H9 (cell line): Measurements from ENCODE around the gene GRIN2A. TPM values are rescaled to one million over a fixed set of nuclear protein-coding genes. Genes with fewer than 3 reads are reported as not detected.

ENCODE experiments used
- DNase-seq: peaks from one replicate; pipeline ENCODE4 v3.0.0-alpha.2; 2017
- H2AFZ ChIP-seq: one replicate; pipeline ENCODE4 v1.6.1; 2013; ENCODE audit warnings: mild to moderate bottlenecking, low read length, control low read depth, moderate library complexity
- H2AK5ac ChIP-seq: 2 replicates; pipeline ENCODE4 v1.6.1; 2013; ENCODE audit warnings: low read length, control low read depth, mixed read lengths; ENCODE audit not compliant: insufficient read length
- H2BK120ac ChIP-seq: one replicate; pipeline ENCODE4 v1.6.1; 2013; ENCODE audit warnings: low read depth, mild to moderate bottlenecking, low read length, control low read depth, inconsistent platforms; ENCODE audit not compliant: poor library complexity, severe bottlenecking
- H2BK12ac ChIP-seq: 2 replicates; pipeline ENCODE4 v1.6.1; 2013; ENCODE audit warnings: low read length, control low read depth, mixed read lengths, low read depth; ENCODE audit not compliant: insufficient read length
- H2BK15ac ChIP-seq: 2 replicates; pipeline ENCODE4 v1.6.1; 2013; ENCODE audit warnings: low read depth, low read length, control low read depth
- H2BK20ac ChIP-seq: one replicate; pipeline ENCODE4 v1.6.1; 2013; ENCODE audit warnings: low read depth, mild to moderate bottlenecking, low read length, control low read depth, inconsistent platforms; ENCODE audit not compliant: poor library complexity, severe bottlenecking
- H2BK5ac ChIP-seq: 2 replicates; pipeline ENCODE4 v1.6.1; 2013; ENCODE audit warnings: low read length, control low read depth, mixed read lengths; ENCODE audit not compliant: insufficient read length
- H3K14ac ChIP-seq: 2 replicates; pipeline ENCODE4 v1.6.1; 2013; ENCODE audit warnings: low read length, control low read depth; ENCODE audit not compliant: insufficient read depth
- H3K18ac ChIP-seq: 2 replicates; pipeline ENCODE4 v1.6.1; 2013; ENCODE audit warnings: low read depth, mild to moderate bottlenecking, mixed read lengths, low read length, control low read depth; ENCODE audit not compliant: insufficient read length
- H3K23ac ChIP-seq: 2 replicates; pipeline ENCODE4 v1.6.1; 2013; ENCODE audit warnings: low read length, control low read depth, mixed read lengths, low read depth; ENCODE audit not compliant: insufficient read length
- H3K23me2 ChIP-seq: 2 replicates; pipeline ENCODE4 v1.6.1; 2013; ENCODE audit warnings: low read depth, mild to moderate bottlenecking, mixed read lengths, low read length, control low read depth; ENCODE audit not compliant: insufficient read length, poor library complexity, severe bottlenecking
- H3K27ac ChIP-seq: 2 replicates; pipeline ENCODE4 v1.5.1; 2013; ENCODE audit warnings: low read length, control low read depth, mixed read lengths, low read depth; ENCODE audit not compliant: insufficient read length
- H3K27me3 ChIP-seq: 2 replicates; pipeline ENCODE4 v1.6.1; 2013; ENCODE audit warnings: low read length, control low read depth, inconsistent platforms; ENCODE audit not compliant: insufficient read depth
- H3K4ac ChIP-seq: 2 replicates; pipeline ENCODE4 v1.6.1; 2013; ENCODE audit warnings: low read depth, mild to moderate bottlenecking, control low read depth, inconsistent platforms, low read length, moderate library complexity
- H3K4me1 ChIP-seq: 2 replicates; pipeline ENCODE4 v1.6.1; 2013; ENCODE audit warnings: low read length, control low read depth, inconsistent platforms; ENCODE audit not compliant: insufficient read depth
- H3K4me2 ChIP-seq: 2 replicates; pipeline ENCODE4 v1.6.1; 2013; ENCODE audit warnings: low read length, control low read depth, mixed read lengths; ENCODE audit not compliant: insufficient read length, insufficient read depth
- H3K56ac ChIP-seq: 2 replicates; pipeline ENCODE4 v1.6.1; 2013; ENCODE audit warnings: low read depth, mild to moderate bottlenecking, mixed read lengths, low read length, control low read depth; ENCODE audit not compliant: insufficient read length
- H3K79me1 ChIP-seq: 2 replicates; pipeline ENCODE4 v1.6.1; 2013; ENCODE audit warnings: low read depth, mild to moderate bottlenecking, moderate library complexity, low read length, control low read depth, inconsistent platforms; ENCODE audit not compliant: insufficient read depth, poor library complexity, severe bottlenecking
- H3K79me2 ChIP-seq: 2 replicates; pipeline ENCODE4 v1.6.1; 2013; ENCODE audit warnings: low read length, control low read depth, inconsistent platforms; ENCODE audit not compliant: insufficient read depth
- H3K9ac ChIP-seq: 2 replicates; pipeline ENCODE4 v1.6.1; 2013; ENCODE audit warnings: low read length, control low read depth, mixed read lengths; ENCODE audit not compliant: insufficient read length; ENCODE audit errors: extremely low read depth
- H3K9me3 ChIP-seq: one replicate; pipeline ENCODE4 v1.6.1; 2013; ENCODE audit warnings: low read depth, low read length, inconsistent platforms; ENCODE audit not compliant: control insufficient read depth
- H3T11ph ChIP-seq: one replicate; pipeline ENCODE4 v1.6.1; 2013; ENCODE audit warnings: mild to moderate bottlenecking, low read length, control low read depth, inconsistent platforms
- H4K20me1 ChIP-seq: one replicate; pipeline ENCODE4 v1.6.1; 2013; ENCODE audit not compliant: control insufficient read depth, insufficient read length, insufficient read depth
- H4K5ac ChIP-seq: 2 replicates; pipeline ENCODE4 v1.6.1; 2013; ENCODE audit warnings: low read depth, mild to moderate bottlenecking, mixed read lengths, low read length, control low read depth; ENCODE audit not compliant: insufficient read length
- H4K8ac ChIP-seq: replicated peaks from 2 replicates; pipeline ENCODE4 v1.6.1; 2013; ENCODE audit warnings: low read length, control low read depth, mixed read lengths, low read depth; ENCODE audit not compliant: insufficient read length
- H4K91ac ChIP-seq: 2 replicates; pipeline ENCODE4 v1.6.1; 2013; ENCODE audit warnings: low read depth, mild to moderate bottlenecking, moderate library complexity, mixed read lengths, low read length, control low read depth; ENCODE audit not compliant: insufficient read length
- H3K27ac Mint-ChIP-seq, 3 experiments: 2 replicates in 2 of 3; 3 replicates in 1 of 3; pipeline ENCODE4 v1.8.0; 2020 to 2021; ENCODE audit warnings: mixed read lengths in 3 of 3, mild to moderate bottlenecking in 1 of 3, moderate library complexity in 1 of 3
- H3K27me3 Mint-ChIP-seq: 2 replicates; pipeline ENCODE4 v1.8.0; 2021; ENCODE audit warnings: low read depth, mild to moderate bottlenecking, moderate library complexity, mixed read lengths
- H3K36me3 Mint-ChIP-seq, 3 experiments: 2 replicates in 2 of 3; 3 replicates in 1 of 3; pipeline ENCODE4 v1.8.0; 2020 to 2021; ENCODE audit warnings: low read depth in 3 of 3, mixed read lengths in 3 of 3; ENCODE audit not compliant: insufficient read depth in 1 of 3
- H3K4me1 Mint-ChIP-seq, 2 experiments: 2 replicates each; pipeline ENCODE4 v1.8.0; 2020; ENCODE audit warnings: mixed read lengths in 2 of 2
- H3K4me3 Mint-ChIP-seq, 2 experiments: 2 replicates in 1 of 2; 3 replicates in 1 of 2; pipeline ENCODE4 v1.8.0; 2020 to 2021; ENCODE audit warnings: mild to moderate bottlenecking in 2 of 2, mixed read lengths in 2 of 2, moderate library complexity in 1 of 2
- H3K9me3 Mint-ChIP-seq, 2 experiments: 2 replicates in 1 of 2; 3 replicates in 1 of 2; pipeline ENCODE4 v1.8.0; 2020; ENCODE audit warnings: mild to moderate bottlenecking in 2 of 2, mixed read lengths in 2 of 2, moderate library complexity in 1 of 2
- CTCF ChIP-seq: fragments of 200-600 bp; sonication (generic); conservative IDR thresholded peaks from 3 replicates; pipeline ENCODE4 v1.8.0; 2021; ENCODE audit warnings: antibody characterized with exemption, mild to moderate bottlenecking
- WGBS: extraction: QIAGEN DNeasy Blood & Tissue Kit; methylation state at CpG from one replicate; pipeline ENCODE4 v1.1.7; 2013; ENCODE audit warnings: missing lambda C conversion rate, low lambda C conversion rate, mixed read lengths; ENCODE audit not compliant: insufficient read length; ENCODE audit errors: extremely low coverage; 5-methylcytosine and 5-hydroxymethylcytosine counted together
- total RNA-seq: library from RNA; stranded (reverse); gene quantifications from 2 replicates; pipeline ENCODE4 v1.2.1, GENCODE V29; 2021

GRIN2A gene
- total RNA-seq, 1 experiment from 2014 or later, result 1.5 TPM

DNA sequence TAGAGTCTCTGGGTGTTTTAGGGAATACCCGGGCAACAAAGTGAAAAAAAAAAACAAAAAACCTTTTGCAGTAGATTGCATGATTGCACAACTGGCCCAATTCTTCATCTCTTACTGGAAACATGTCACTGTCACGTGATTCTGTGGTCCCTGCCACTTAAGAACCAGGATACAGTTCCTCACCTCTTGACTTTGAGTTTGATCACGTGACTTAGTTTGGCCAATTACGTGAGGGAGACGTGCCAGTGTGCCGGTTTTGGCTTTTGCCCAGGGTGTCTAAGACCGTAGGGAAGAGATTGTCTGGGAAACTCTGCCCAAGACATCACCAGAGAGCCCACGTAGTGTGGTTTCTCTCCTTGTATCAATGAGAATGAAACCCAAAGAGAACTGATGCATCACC is 88.7 kb downstream of the GRIN2A start:
- Mint-ChIP-seq H3K9me3 (peaks cover 0 to 3% of the 10 kb centered on the region in 2 experiments; a peak in 2 of 5 replicates), H3K4me3 (no peak overlapping the region), H3K36me3 (no peaks in the 10 kb centered on the region), H3K4me1 (peaks cover 2 to 3% of the 10 kb centered on the region in 2 experiments; a peak in 3 of 4 replicates), H3K27me3 (no peaks in the 10 kb centered on the region), H3K27ac (no peak overlapping the region)
- no peak overlapping the region for H3K27ac ChIP-seq
- H4K20me1 ChIP-seq, result no peaks in the 10 kb centered on the region
- no peak overlapping the region for H3K56ac ChIP-seq
- H3K23me2 ChIP-seq, result no peaks in the 10 kb centered on the region
- no peak overlapping the region for H4K5ac ChIP-seq
- TF ChIP-seq CTCF, result no peak
- H2BK120ac ChIP-seq, result no peak overlapping the region
- no peak overlapping the region for H3K18ac ChIP-seq
- no peak overlapping the region for H3K14ac ChIP-seq
- WGBS, result no CpG with 5 or more reads among the region's 8 CpGs
- H3K4me2 ChIP-seq, result no peak overlapping the region
- no peak overlapping the region for H2AK5ac ChIP-seq
- no peaks in the 10 kb centered on the region for H3K4me1 ChIP-seq
- H3K79me1 ChIP-seq, result no peaks in the 10 kb centered on the region
- no peaks in the 10 kb centered on the region for H3K27me3 ChIP-seq
- no peak overlapping the region for H4K91ac ChIP-seq
- no peak overlapping the region for H2BK20ac ChIP-seq
- no peak overlapping the region for H3K9ac ChIP-seq
- no peak overlapping the region for H3T11ph ChIP-seq
- no peak overlapping the region for H2AFZ ChIP-seq
- H4K8ac ChIP-seq, result no peak overlapping the region
- no peak overlapping the region for H2BK5ac ChIP-seq
- no peak overlapping the region for H3K4ac ChIP-seq
- no peak overlapping the region for H3K23ac ChIP-seq
- H2BK12ac ChIP-seq, result no peak overlapping the region
- no peaks in the 10 kb centered on the region for H3K79me2 ChIP-seq
- H2BK15ac ChIP-seq, result no peak overlapping the region
- no peaks in the 10 kb centered on the region for H3K9me3 ChIP-seq
- DNase-seq, result no peak
